GM12874 (cell line): ENCODE measurements around the gene PCDHB7.
"Not testable (repeated sequence)": the region's sequence is repeated elsewhere in the genome, so short reads cannot be mapped to it uniquely, and the experiment has no call there.

Source experiments
- TF ChIP-seq, protein P1 (sequence below): IDR thresholded peaks from 2 replicates; pipeline ENCODE4 v1.5.1; 2011; ENCODE audit warnings: low read depth, mild to moderate bottlenecking, control low read depth, low read length, moderate library complexity; ENCODE audit not compliant: insufficient read depth

Gene PCDHB7

DNA sequence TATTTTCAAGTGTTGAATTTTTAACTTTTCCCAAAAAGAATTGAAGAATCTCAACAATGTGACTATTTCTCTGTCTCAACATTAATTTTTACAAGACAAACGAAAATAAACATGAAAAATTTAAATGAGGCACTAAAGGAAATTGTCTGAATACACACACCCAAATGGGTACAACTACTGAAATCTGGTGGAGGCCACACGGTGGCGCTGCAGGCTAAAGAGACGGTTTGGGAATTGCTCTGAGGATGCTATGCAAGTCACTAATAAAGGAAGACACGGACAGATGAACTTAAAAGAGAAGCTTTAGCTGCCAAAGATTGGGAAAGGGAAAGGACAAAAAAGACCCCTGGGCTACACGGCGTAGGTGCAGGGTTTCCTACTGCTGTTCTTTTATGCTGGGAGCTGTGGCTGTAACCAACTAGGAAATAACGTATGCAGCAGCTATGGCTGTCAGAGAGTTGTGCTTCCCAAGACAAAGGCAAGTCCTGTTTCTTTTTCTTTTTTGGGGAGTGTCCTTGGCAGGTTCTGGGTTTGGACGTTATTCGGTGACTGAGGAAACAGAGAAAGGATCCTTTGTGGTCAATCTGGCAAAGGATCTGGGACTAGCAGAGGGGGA lies 19.8 kb downstream of the PCDHB7 start, which contains the start of gene PCDHB10:
Gene PCDHB10, plus strand, starts transcription at position 244 of the 616 bp plus-strand sequence. Its CDS starts 200 bp downstream, at position 444.
- TF ChIP-seq, protein P1, sequence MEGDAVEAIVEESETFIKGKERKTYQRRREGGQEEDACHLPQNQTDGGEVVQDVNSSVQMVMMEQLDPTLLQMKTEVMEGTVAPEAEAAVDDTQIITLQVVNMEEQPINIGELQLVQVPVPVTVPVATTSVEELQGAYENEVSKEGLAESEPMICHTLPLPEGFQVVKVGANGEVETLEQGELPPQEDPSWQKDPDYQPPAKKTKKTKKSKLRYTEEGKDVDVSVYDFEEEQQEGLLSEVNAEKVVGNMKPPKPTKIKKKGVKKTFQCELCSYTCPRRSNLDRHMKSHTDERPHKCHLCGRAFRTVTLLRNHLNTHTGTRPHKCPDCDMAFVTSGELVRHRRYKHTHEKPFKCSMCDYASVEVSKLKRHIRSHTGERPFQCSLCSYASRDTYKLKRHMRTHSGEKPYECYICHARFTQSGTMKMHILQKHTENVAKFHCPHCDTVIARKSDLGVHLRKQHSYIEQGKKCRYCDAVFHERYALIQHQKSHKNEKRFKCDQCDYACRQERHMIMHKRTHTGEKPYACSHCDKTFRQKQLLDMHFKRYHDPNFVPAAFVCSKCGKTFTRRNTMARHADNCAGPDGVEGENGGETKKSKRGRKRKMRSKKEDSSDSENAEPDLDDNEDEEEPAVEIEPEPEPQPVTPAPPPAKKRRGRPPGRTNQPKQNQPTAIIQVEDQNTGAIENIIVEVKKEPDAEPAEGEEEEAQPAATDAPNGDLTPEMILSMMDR = no peak

DNA sequence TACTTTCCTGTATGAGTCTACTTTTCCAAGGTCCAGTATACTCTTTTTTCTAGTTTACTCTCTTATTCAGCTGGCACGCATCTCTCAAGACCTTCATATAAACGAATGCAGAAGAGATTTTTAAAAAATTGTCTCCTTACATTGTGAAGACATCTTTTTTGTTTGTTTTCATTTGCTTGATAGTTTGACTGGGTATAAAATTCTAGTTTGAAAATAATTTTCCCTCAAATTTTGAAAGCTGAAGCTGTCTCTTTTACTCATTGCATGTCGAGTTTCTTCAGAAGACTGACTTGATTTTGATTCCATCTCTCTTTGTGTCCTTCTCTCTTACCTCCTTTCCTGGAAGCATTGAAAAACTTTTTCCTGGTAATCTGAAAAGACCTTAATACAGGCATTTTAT lies 23.9 kb downstream of the PCDHB7 start:
- TF ChIP-seq, protein P1 = no peak

DNA sequence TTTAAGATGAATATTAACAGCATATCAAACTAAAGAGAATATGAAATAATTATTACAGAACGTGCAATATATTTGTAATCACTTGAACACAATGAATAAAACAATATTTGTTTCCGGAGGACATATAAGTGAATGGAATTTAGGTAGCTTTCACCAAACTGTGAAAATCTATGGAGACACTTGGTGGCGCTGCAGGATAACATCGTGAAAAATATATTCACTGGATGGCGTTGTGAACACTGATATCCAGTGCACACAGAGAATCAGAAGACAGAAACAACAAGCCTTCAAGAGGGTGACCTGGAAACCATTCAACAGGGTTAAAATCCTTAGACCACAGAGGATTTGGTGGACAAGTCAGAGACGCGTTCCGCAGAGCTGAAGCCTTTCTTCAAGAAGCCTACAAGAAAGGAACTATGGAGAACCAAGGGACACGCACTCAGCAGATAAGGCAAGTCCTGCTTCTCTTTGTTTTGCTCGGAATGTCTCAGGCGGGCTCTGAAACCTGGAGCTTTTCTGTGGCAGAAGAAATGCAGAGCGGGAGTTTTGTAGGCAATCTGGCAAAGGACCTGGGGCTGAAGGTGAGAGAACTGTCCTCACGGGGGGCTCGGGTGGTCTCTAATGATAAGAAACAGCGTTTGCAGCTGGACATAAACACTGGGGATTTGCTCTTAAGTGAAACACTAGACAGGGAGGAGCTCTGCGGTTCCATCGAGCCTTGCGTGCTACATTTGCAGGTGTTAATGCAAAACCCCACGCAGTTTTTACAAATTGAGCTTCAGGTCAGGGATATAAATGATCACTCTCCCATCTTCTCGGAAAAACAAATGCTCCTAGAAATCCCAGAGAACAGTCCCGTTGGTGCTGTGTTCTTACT lies 27.2 kb downstream of the PCDHB7 start, which contains the start of gene PCDHB11:
Gene PCDHB11, plus strand, starts transcription at position 269 of the 877 bp plus-strand sequence. Its CDS starts 148 bp downstream, at position 417.
- TF ChIP-seq, protein P1 = no peak

DNA sequence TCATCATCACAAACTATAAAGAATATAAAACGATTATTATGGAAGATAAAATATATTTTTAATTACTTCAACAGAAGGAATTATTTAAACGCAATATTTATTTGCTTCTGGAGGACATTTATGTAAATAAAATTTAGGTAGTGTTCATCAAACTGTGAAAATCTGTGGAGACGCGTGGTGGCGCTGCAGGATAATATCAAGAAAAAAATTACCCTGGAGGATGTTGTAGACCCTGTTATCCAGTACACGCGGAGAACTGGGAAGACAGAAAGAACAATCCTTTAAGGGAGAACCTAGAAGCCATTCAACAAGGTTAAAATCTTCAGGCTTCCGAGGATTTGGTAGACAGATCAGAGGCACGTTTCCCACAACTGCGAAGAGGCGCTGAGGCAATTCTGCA lies 36.0 kb downstream of the PCDHB7 start, which contains the start of gene PCDHB12:
Gene PCDHB12, plus strand, starts transcription at position 242 of the 400 bp plus-strand sequence. CDS start 189 bp downstream, outside the sequence.
- TF ChIP-seq, protein P1 = no peak

DNA sequence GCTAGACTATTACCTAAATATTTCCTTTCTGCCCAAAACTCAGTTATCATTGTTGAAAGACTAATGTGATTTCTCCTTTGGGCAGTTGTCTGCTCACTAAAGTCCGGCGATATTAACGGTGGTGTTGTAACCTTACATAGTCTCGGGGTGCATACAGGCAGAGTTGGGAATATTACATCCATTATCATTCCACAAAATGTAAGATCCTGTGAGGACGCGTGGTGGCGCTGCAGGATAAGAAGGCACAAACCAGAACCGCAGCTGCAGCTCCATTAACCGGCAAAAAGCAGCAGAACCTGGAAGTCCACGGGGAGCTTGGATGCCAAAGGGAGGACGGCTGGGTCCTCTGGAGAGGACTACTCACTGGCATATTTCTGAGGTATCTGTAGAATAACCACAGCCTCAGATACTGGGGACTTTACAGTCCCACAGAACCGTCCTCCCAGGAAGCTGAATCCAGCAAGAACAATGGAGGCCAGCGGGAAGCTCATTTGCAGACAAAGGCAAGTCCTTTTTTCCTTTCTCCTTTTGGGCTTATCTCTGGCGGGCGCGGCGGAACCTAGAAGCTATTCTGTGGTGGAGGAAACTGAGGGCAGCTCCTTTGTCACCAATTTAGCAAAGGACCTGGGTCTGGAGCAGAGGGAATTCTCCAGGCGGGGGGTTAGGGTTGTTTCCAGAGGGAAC lies 41.4 kb downstream of the PCDHB7 start, which contains the start of gene PCDHB13:
Gene PCDHB13, plus strand, starts transcription at position 264 of the 684 bp plus-strand sequence. Its CDS starts 205 bp downstream, at position 469.
- TF ChIP-seq, protein P1 = not testable (repeated sequence)

DNA sequence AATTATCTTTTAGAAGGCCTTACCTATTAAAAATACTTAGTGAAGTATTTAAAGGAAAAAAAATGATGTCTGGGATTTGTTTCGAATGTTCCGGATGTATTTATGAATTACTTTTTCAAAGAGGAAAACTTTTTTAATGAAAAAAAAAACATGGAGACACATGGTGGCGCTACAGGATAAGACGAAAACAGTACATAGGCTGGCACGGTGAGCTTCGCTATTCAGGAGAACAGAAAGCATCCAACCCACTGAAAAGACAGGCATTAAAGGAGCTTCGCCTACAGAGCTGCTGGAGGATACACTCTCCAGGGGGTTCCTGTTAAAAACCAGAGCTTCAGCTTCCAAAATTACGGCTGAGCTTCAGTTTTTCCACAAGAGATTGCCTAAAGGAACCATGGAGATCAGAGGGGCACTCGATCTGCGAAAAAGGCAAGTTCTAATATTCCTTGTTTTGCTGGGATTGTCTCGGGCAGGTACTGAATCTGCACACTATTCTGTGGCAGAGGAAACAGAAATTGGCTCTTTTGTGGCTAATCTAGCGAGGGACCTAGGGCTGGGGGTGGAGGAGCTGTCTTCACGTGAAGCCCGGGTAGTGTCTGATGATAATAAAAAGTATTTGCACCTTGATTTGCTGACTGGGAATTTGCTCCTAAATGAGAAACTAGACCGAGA lies 50.8 kb downstream of the PCDHB7 start, which contains the start of gene PCDHB14:
Gene PCDHB14, plus strand, starts transcription at position 232 of the 672 bp plus-strand sequence. Its CDS starts 163 bp downstream, at position 395.
- TF ChIP-seq, protein P1 = no peak
